RWPE1 (cell line): ENCODE data around the gene NDUFA7.
"Not testable (repeated sequence)": the region's sequence is repeated elsewhere in the genome, so short reads cannot be mapped to it uniquely, and the experiment has no call there.

Experiments used
- CTCF ChIA-PET: fragments of 350-600 bp; sonication (Branson Sonifier 250); formaldehyde crosslinking; extraction: SDS; loops from one replicate; lab custom pipeline; 2021; lab: Yijun Ruan, JAX
- POLR2A ChIA-PET: fragments of 400-600 bp; formaldehyde crosslinking; extraction: SDS; loops from one replicate; lab custom pipeline; 2020; ENCODE audit warnings: antibody characterized with exemption; ENCODE audit not compliant: low non-redundant PET; lab: Yijun Ruan, JAX
- DNase-seq: peaks from one replicate; pipeline ENCODE4 v3.0.0; 2012; ENCODE audit warnings: low spot score
- H3K27ac ChIP-seq: fragments of 450-650 bp; 2 replicates; pipeline ENCODE4 v1.5.1; 2017
- CTCF ChIP-seq: fragments of 450-650 bp; conservative IDR thresholded peaks from 2 replicates; pipeline ENCODE4 v1.5.1; 2017; ENCODE audit warnings: low read depth, mild to moderate bottlenecking

The NDUFA7 gene

DNA sequence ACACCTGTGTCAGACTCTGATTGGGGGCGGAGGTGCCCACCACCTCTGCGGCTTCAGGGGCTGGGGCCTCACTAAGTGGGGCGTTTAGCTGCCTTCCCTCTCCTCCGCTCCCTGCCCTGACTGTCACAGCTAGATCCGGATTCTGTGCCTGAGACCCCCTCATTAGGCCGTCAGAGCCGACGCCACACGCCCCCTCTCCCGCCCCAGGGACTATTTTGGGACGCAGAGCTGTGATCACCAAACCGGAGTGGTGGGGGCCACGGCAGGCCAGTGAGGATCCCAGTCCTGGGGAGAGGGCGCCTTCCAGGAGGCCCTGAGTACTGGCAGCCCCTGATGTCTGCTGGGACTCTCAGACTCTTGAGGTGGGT is 21.1 kb upstream of the NDUFA7 start:
- no peak overlapping the region for H3K27ac ChIP-seq
- CTCF ChIA-PET, result interaction anchor here (0.6 to 0.9 kb wide), 2 partner anchors 11 to 663 kb away, joined by 5 to 10 read pairs; no protein-coding TSS in a partner anchor
- TF ChIP-seq CTCF, result no peak

DNA sequence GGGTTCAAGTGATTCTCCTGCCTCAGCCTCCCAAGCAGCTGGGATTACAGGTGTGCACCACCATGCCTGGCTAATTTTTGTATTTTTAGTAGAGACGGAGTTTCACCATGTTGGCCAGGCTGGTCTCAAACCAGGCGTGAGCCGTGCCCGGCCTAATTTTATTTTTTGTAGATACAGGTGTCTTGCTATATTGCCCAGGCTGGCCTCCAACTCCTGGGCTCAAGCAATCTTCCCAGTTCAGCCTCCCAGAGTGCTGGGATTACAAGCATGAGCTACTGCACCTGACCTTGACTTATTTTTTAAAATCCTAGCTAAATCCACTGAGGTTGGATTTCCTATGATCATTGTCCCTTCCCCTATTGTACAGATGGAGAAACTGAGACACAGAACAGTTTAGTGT is 20.3 kb upstream of the NDUFA7 start:
- H3K27ac ChIP-seq, DNase-seq, POLR2A ChIA-PET: not testable (repeated sequence)
- CTCF ChIA-PET, result interaction anchor here (0.6 to 1.6 kb wide), 3 partner anchors 13 to 94 kb away, joined by 3 to 8 read pairs (median 6); no protein-coding TSS in a partner anchor

More for the DNA sequence above, 21.1 kb upstream of the NDUFA7 start:
- DNase-seq, result no peak
- POLR2A ChIA-PET, result no interaction called here

DNA sequence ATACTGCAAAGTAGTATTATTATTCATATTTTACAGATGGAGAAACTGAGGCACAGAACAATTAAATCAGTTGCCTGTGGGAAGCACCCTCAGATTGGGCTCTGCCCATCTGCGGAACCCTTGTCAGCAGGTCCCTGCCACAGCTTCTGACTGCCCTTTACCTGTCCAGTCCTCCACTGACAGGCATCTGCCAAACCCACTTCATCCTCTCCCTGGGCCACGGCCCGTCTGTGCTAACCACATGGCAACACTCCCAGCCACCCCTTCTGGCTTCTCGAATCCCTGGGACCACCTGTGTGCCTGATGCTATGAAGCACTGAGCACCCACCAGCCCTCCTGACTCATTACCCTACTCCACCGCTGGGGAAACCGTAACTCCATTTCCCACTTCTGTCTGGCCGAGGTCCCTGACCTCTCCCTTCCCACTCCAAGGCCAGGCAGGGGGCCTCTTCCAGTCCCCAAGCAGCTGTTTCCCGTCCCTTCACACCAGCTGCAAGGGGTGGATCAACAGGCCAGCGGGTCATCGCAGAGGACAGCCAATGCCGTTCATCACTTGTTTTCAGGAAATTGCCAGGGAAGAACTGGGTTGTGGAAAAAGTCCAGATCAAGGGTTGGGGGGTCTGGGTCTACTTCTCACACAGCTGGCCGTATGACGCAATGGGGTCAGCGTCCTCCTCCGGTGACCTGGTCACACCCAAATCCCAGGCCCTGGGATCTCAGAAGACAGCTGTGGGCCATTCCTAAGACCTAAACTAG is 19.3 kb upstream of the NDUFA7 start:
- ChIA-PET CTCF (interaction anchor here (0.6 to 1.6 kb wide), 3 partner anchors 14 to 95 kb away, joined by 3 to 8 read pairs (median 6); no protein-coding TSS in a partner anchor), POLR2A (no interaction called here)
- no peak for DNase-seq
- H3K27ac ChIP-seq, result no peak overlapping the region
- TF ChIP-seq CTCF, result no peak

DNA sequence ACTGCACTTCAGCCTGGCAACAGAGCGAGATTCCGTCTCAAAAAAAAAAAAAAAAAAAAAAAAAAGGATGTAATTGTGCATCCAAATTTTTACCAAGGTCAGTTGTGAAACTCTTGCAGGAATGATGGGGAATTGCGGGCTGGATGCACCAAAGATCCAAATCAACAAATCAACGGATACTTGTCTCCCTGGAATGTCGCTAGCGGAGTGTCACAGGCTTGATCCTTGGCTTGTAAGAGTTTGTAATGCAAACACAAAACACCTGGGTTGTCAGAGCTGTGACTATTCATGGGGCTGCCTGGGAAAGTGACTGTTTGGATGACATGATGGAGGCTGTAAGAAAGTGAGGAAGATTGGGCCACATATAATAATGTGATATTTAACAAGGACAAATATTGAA is 17.7 kb upstream of the NDUFA7 start:
- no peak overlapping the region for H3K27ac ChIP-seq
- no peak for TF ChIP-seq CTCF
- CTCF ChIA-PET, result interaction anchor here (0.6 kb wide), 1 partner anchor 1116 kb away, joined by 3 read pairs; no protein-coding TSS in a partner anchor
- POLR2A ChIA-PET, result no interaction called here
- no peak for DNase-seq

GRCh38 chr19:8337728-8338127 is 16.6 kb upstream of the NDUFA7 start:
- DNase-seq, result no peak
- ChIA-PET CTCF (interaction anchor here (1.4 kb wide), 1 partner anchor 17 kb away, joined by 4 read pairs; no protein-coding TSS in a partner anchor), POLR2A (no interaction called here)
- no peak overlapping the region for H3K27ac ChIP-seq
- TF ChIP-seq CTCF, result no peak

- ChIA-PET POLR2A (interaction anchor here (0.6 kb wide), 1 partner anchor 27 kb away, joined by 5 read pairs; no protein-coding TSS in a partner anchor), CTCF (interaction anchor here (1.4 kb wide), 1 partner anchor 18 kb away, joined by 4 read pairs; no protein-coding TSS in a partner anchor)
- H3K27ac ChIP-seq, result no peak overlapping the region
- TF ChIP-seq CTCF, result no peak
- no peak for DNase-seq
Measured at GRCh38 chr19:8336660-8337059, 15.5 kb upstream of the NDUFA7 start.

- CTCF ChIA-PET, result interaction anchor here (0.6 to 0.7 kb wide), 2 partner anchors 12 to 168 kb away, joined by 4 read pairs; no protein-coding TSS in a partner anchor
- DNase-seq, result no peak
- POLR2A ChIA-PET, result interaction anchor here (0.6 kb wide), 2 partner anchors 15 to 27 kb away, joined by 4 to 5 read pairs; partner anchors contain the start of genes NDUFA7 and RPS28
- TF ChIP-seq CTCF, result no peak
- H3K27ac ChIP-seq, result peak overlapping the region; percentile 61
Measured at GRCh38 chr19:8336072-8336569, 14.9 kb upstream of the NDUFA7 start.
